A172 (cell line): ENCODE data around the gene MIER1. TPM values are rescaled to one million over a fixed set of nuclear protein-coding genes. Genes with fewer than 3 reads are reported as not detected.
A peak's percentile ranks its signal among the peaks of the same experiment; 100 is the strongest.

Source experiments
- DNase-seq: peaks from one replicate; pipeline ENCODE4 v3.0.0-alpha.2; 2015; ENCODE audit warnings: low spot score
- total RNA-seq: library from RNA; depleted of rRNA; stranded (reverse); fragments of >200 nt; shearing (Covaris generic); gene quantifications from 2 replicates; pipeline ENCODE4 v1.2.3, GENCODE V29; 2014; rRNA removed

MIER1 gene
- total RNA-seq, 1 experiment from 2014 or later: 41.1 TPM

- DNase-seq: peak; percentile 62
These were observed 71.4 kb downstream of the MIER1 start for GRCh38 chr1:66996018-66996682.

- no peak for DNase-seq
These were observed 74.2 kb downstream of the MIER1 start for GRCh38 chr1:66998972-66999371.

GRCh38 chr1:66999640-67000400, 75.0 kb downstream of the MIER1 start:
- no peak for DNase-seq

- no peak for DNase-seq
These were observed 77.1 kb downstream of the MIER1 start for GRCh38 chr1:67001682-67002425.

GRCh38 chr1:67004176-67004575, 79.4 kb downstream of the MIER1 start:
- DNase-seq: no peak

GRCh38 chr1:67005068-67005467, 80.3 kb downstream of the MIER1 start:
- DNase-seq: no peak

- no peak for DNase-seq
These were observed 85.0 kb downstream of the MIER1 start for GRCh38 chr1:67009792-67010191.

- DNase-seq: peak; percentile 22
These were observed 88.8 kb downstream of the MIER1 start for GRCh38 chr1:67013573-67013972.

- no peak for DNase-seq
These were observed 93.8 kb downstream of the MIER1 start for GRCh38 chr1:67018574-67018973.

GRCh38 chr1:67019121-67019520, 94.3 kb downstream of the MIER1 start:
- DNase-seq: no peak

GRCh38 chr1:67019600-67020136, 94.9 kb downstream of the MIER1 start:
- peak; percentile 30 for DNase-seq

GRCh38 chr1:67020304-67020703, 95.5 kb downstream of the MIER1 start:
- no peak for DNase-seq

- DNase-seq: no peak
These were observed 96.0 kb downstream of the MIER1 start for GRCh38 chr1:67020765-67021164.

GRCh38 chr1:67029472-67029871, 104.7 kb downstream of the MIER1 start:
- DNase-seq: no peak

- no peak for DNase-seq
These were observed 106.5 kb downstream of the MIER1 start for GRCh38 chr1:67031121-67031858.

GRCh38 chr1:67031859-67032247, 107.1 kb downstream of the MIER1 start:
- DNase-seq: no peak

Other genes with a start within 250 kb of the MIER1 start
- not detected in 2 replicates for gene DYNLT5, start 172.5 kb upstream of the MIER1 start, total RNA-seq
- gene INSL5, start 123.7 kb upstream of the MIER1 start, total RNA-seq: not detected in 2 replicates
- gene DNAI4, start 134 bp upstream of the MIER1 start, total RNA-seq: 0.93 and 1.5 TPM in 2 replicates
- 14.1 and 15.2 TPM in 2 replicates for gene SLC35D1, start 129.2 kb downstream of the MIER1 start, total RNA-seq
- not detected in 2 replicates for gene C1orf141, start 210.0 kb downstream of the MIER1 start, total RNA-seq
- not detected in 2 replicates for gene IL23R, start 241.5 kb downstream of the MIER1 start, total RNA-seq